Measurements from ENCODE around the gene UNC13C.

UNC13C gene

GRCh38 chr15:54322341-54322740 is 344.1 kb downstream of the UNC13C start:
- Histone ChIP-seq H3K9me3 (ENCODE audit: control insufficient read depth, low read length) (no peaks in the 10 kb centered on the region), H3K27ac (ENCODE audit: insufficient read depth, low read depth, low read length, poor library complexity, severe bottlenecking) (no peak overlapping the region), H3K4me3 (ENCODE audit: insufficient read depth, low read depth, low read length) (no peak overlapping the region), H3K4me1 (ENCODE audit: control insufficient read depth, insufficient read depth, low read length) (no peaks in the 10 kb centered on the region), H3K27me3 (ENCODE audit: control insufficient read depth, insufficient read depth, low read length, poor library complexity, severe bottlenecking) (no peaks in the 10 kb centered on the region), H3K36me3 (ENCODE audit: control insufficient read depth, insufficient read depth, low read length) (no peaks in the 10 kb centered on the region)
- 92 to 94% methylated on average over 1 of the region's 1 CpG for WGBS, 2 experiments

GRCh38 chr15:54345301-54345700 is 367.1 kb downstream of the UNC13C start:
- Histone ChIP-seq H3K36me3 (ENCODE audit: control insufficient read depth, insufficient read depth, low read length) (no peaks in the 10 kb centered on the region), H3K4me1 (ENCODE audit: control insufficient read depth, insufficient read depth, low read length) (no peaks in the 10 kb centered on the region), H3K27me3 (ENCODE audit: control insufficient read depth, insufficient read depth, low read length, poor library complexity, severe bottlenecking) (no peaks in the 10 kb centered on the region), H3K4me3 (ENCODE audit: insufficient read depth, low read depth, low read length) (no peak overlapping the region), H3K27ac (ENCODE audit: insufficient read depth, low read depth, low read length, poor library complexity, severe bottlenecking) (no peak overlapping the region), H3K9me3 (ENCODE audit: control insufficient read depth, low read length) (no peaks in the 10 kb centered on the region)
- WGBS, 2 experiments: 93 to 96% methylated on average over 2 of the region's 2 CpGs

- Histone ChIP-seq H3K4me1 (ENCODE audit: control insufficient read depth, insufficient read depth, low read length) (no peaks in the 10 kb centered on the region), H3K27ac (ENCODE audit: insufficient read depth, low read depth, low read length, poor library complexity, severe bottlenecking) (no peak overlapping the region), H3K9me3 (ENCODE audit: control insufficient read depth, low read length) (no peaks in the 10 kb centered on the region), H3K4me3 (ENCODE audit: insufficient read depth, low read depth, low read length) (no peak overlapping the region), H3K36me3 (ENCODE audit: control insufficient read depth, insufficient read depth, low read length) (no peaks in the 10 kb centered on the region), H3K27me3 (ENCODE audit: control insufficient read depth, insufficient read depth, low read length, poor library complexity, severe bottlenecking) (no peaks in the 10 kb centered on the region)
- WGBS, 2 experiments: 93 to 96% methylated on average over 6 of the region's 7 CpGs
These were observed 367.6 kb downstream of the UNC13C start for GRCh38 chr15:54345827-54346226.

GRCh38 chr15:54347082-54347827 is 369.0 kb downstream of the UNC13C start:
- WGBS, 2 experiments: 89 to 94% methylated on average over 3 of the region's 3 CpGs
- Histone ChIP-seq H3K9me3 (ENCODE audit: control insufficient read depth, low read length) (no peaks in the 10 kb centered on the region), H3K27me3 (ENCODE audit: control insufficient read depth, insufficient read depth, low read length, poor library complexity, severe bottlenecking) (no peaks in the 10 kb centered on the region), H3K36me3 (ENCODE audit: control insufficient read depth, insufficient read depth, low read length) (no peaks in the 10 kb centered on the region), H3K4me3 (ENCODE audit: insufficient read depth, low read depth, low read length) (no peak overlapping the region), H3K4me1 (ENCODE audit: control insufficient read depth, insufficient read depth, low read length) (no peaks in the 10 kb centered on the region), H3K27ac (ENCODE audit: insufficient read depth, low read depth, low read length, poor library complexity, severe bottlenecking) (no peak overlapping the region)

GRCh38 chr15:54353726-54354125 is 375.5 kb downstream of the UNC13C start:
- H3K4me1 ChIP-seq (ENCODE audit: control insufficient read depth, insufficient read depth, low read length): no peaks in the 10 kb centered on the region
- no peaks in the 10 kb centered on the region for H3K27me3 ChIP-seq (ENCODE audit: control insufficient read depth, insufficient read depth, low read length, poor library complexity, severe bottlenecking)
- no peaks in the 10 kb centered on the region for H3K36me3 ChIP-seq (ENCODE audit: control insufficient read depth, insufficient read depth, low read length)
- WGBS, 2 experiments: 90 to 91% methylated on average over 2 of the region's 2 CpGs
- no peak overlapping the region for H3K4me3 ChIP-seq (ENCODE audit: insufficient read depth, low read depth, low read length)
- no peak overlapping the region for H3K27ac ChIP-seq (ENCODE audit: insufficient read depth, low read depth, low read length, poor library complexity, severe bottlenecking)
- H3K9me3 ChIP-seq (ENCODE audit: control insufficient read depth, low read length): no peaks in the 10 kb centered on the region

- no peaks in the 10 kb centered on the region for H3K36me3 ChIP-seq (ENCODE audit: control insufficient read depth, insufficient read depth, low read length)
- no peaks in the 10 kb centered on the region for H3K27me3 ChIP-seq (ENCODE audit: control insufficient read depth, insufficient read depth, low read length, poor library complexity, severe bottlenecking)
- H3K9me3 ChIP-seq (ENCODE audit: control insufficient read depth, low read length): no peaks in the 10 kb centered on the region
- no peaks in the 10 kb centered on the region for H3K4me1 ChIP-seq (ENCODE audit: control insufficient read depth, insufficient read depth, low read length)
- H3K4me3 ChIP-seq (ENCODE audit: insufficient read depth, low read depth, low read length): no peak overlapping the region
- no peak overlapping the region for H3K27ac ChIP-seq (ENCODE audit: insufficient read depth, low read depth, low read length, poor library complexity, severe bottlenecking)
- 94 to 100% methylated on average over 1 of the region's 1 CpG for WGBS, 2 experiments
These were observed 376.1 kb downstream of the UNC13C start for GRCh38 chr15:54354341-54354740.

GRCh38 chr15:54364961-54365360 is 386.7 kb downstream of the UNC13C start:
- no peaks in the 10 kb centered on the region for H3K9me3 ChIP-seq (ENCODE audit: control insufficient read depth, low read length)
- H3K27me3 ChIP-seq (ENCODE audit: control insufficient read depth, insufficient read depth, low read length, poor library complexity, severe bottlenecking): no peaks in the 10 kb centered on the region
- no peaks in the 10 kb centered on the region for H3K4me1 ChIP-seq (ENCODE audit: control insufficient read depth, insufficient read depth, low read length)
- no peak overlapping the region for H3K4me3 ChIP-seq (ENCODE audit: insufficient read depth, low read depth, low read length)
- H3K36me3 ChIP-seq (ENCODE audit: control insufficient read depth, insufficient read depth, low read length): no peaks in the 10 kb centered on the region
- 44 to 48% methylated on average over 3 of the region's 3 CpGs for WGBS, 2 experiments
- H3K27ac ChIP-seq (ENCODE audit: insufficient read depth, low read depth, low read length, poor library complexity, severe bottlenecking): no peak overlapping the region

GRCh38 chr15:54373332-54373731 is 395.1 kb downstream of the UNC13C start:
- Histone ChIP-seq H3K36me3 (ENCODE audit: control insufficient read depth, insufficient read depth, low read length) (no peaks in the 10 kb centered on the region), H3K9me3 (ENCODE audit: control insufficient read depth, low read length) (no peaks in the 10 kb centered on the region), H3K4me3 (ENCODE audit: insufficient read depth, low read depth, low read length) (no peak overlapping the region), H3K27ac (ENCODE audit: insufficient read depth, low read depth, low read length, poor library complexity, severe bottlenecking) (no peak overlapping the region), H3K27me3 (ENCODE audit: control insufficient read depth, insufficient read depth, low read length, poor library complexity, severe bottlenecking) (no peaks in the 10 kb centered on the region), H3K4me1 (ENCODE audit: control insufficient read depth, insufficient read depth, low read length) (no peaks in the 10 kb centered on the region)
- 89 to 100% methylated on average over 2 of the region's 2 CpGs for WGBS, 2 experiments

- WGBS, 2 experiments: 95% methylated on average over 5 of the region's 5 CpGs
- Histone ChIP-seq H3K36me3 (ENCODE audit: control insufficient read depth, insufficient read depth, low read length) (no peaks in the 10 kb centered on the region), H3K27ac (ENCODE audit: insufficient read depth, low read depth, low read length, poor library complexity, severe bottlenecking) (no peak overlapping the region), H3K9me3 (ENCODE audit: control insufficient read depth, low read length) (no peaks in the 10 kb centered on the region), H3K27me3 (ENCODE audit: control insufficient read depth, insufficient read depth, low read length, poor library complexity, severe bottlenecking) (no peaks in the 10 kb centered on the region), H3K4me1 (ENCODE audit: control insufficient read depth, insufficient read depth, low read length) (no peaks in the 10 kb centered on the region), H3K4me3 (ENCODE audit: insufficient read depth, low read depth, low read length) (no peak overlapping the region)
These were observed 396.1 kb downstream of the UNC13C start for GRCh38 chr15:54374184-54374952.

GRCh38 chr15:54387799-54388198 is 409.6 kb downstream of the UNC13C start:
- Histone ChIP-seq H3K4me1 (ENCODE audit: control insufficient read depth, insufficient read depth, low read length) (no peaks in the 10 kb centered on the region), H3K4me3 (ENCODE audit: insufficient read depth, low read depth, low read length) (no peak overlapping the region), H3K27ac (ENCODE audit: insufficient read depth, low read depth, low read length, poor library complexity, severe bottlenecking) (no peak overlapping the region), H3K9me3 (ENCODE audit: control insufficient read depth, low read length) (no peaks in the 10 kb centered on the region), H3K36me3 (ENCODE audit: control insufficient read depth, insufficient read depth, low read length) (no peaks in the 10 kb centered on the region), H3K27me3 (ENCODE audit: control insufficient read depth, insufficient read depth, low read length, poor library complexity, severe bottlenecking) (no peaks in the 10 kb centered on the region)
- WGBS, 2 experiments: 89 to 98% methylated on average over 1 of the region's 1 CpG
